HG03045 (cell line): ENCODE results near the gene RBM5.

Experiments
- ATAC-seq: cut with Tn5 transposase; IDR thresholded peaks from one replicate; pipeline ENCODE4 v1.9.1; 2021; ENCODE audit warnings: mild to moderate bottlenecking, moderate library complexity; ENCODE audit not compliant: unreplicated experiment

Gene RBM5

GRCh38 chr3:50138266-50139200 lies 49.8 kb downstream of the RBM5 start:
- no peak for ATAC-seq

DNA sequence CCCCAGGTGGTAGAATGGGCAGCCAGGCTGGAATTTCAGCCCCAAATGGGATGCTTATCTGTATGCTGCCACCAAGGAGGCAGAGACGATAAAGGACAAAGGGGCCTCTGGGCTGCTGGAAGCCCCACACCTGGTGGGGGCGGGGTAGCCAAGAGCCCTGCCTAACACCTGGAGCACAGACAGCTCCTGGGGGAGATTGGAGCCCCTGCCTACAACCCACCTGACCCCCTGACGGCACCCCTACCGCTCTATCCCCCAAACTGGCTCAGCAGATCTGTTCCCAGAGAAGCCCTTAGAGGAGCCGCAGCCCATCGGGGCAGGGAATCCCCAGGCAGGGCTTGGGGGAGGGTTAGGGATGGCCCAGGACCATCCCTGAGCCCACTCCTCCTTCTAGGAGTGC lies 50.6 kb downstream of the RBM5 start:
- no peak for ATAC-seq

DNA sequence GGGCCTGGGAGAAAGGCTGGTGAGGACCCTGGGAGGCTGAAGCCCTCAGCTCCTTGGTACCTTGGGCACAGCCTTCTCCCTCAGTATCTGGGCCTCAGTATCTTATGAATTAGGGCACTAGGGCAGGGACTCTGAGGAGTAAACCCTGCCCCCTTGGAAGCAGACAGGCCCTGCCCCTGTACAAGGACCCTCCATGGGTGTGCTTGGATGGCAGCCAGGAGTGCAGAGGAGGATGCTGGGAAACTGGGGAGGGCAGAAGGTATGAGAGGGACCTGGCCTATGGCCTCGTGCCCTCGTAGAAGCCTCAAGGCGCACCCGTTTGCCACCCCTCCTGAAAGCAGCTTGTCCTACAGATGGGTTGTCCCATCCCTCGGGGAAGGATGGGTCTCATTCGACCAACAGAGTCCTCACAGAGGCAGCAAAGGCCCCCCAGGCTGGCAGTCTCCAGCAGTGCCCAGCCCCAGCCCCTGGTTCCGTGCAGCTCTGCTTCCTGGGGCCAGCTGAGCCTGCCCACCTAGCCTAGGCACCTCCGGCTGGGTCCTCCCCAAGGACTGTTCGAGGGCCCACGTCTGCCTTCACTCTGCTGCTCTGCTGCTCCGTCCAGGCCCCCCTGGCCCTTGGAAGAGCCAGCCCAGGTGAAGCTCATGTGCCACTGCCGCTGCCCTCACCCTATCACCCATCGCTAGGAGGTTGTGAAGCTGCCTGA lies 51.2 kb downstream of the RBM5 start:
- no peak for ATAC-seq

GRCh38 chr3:50140990-50141389 lies 52.3 kb downstream of the RBM5 start:
- no peak for ATAC-seq

DNA sequence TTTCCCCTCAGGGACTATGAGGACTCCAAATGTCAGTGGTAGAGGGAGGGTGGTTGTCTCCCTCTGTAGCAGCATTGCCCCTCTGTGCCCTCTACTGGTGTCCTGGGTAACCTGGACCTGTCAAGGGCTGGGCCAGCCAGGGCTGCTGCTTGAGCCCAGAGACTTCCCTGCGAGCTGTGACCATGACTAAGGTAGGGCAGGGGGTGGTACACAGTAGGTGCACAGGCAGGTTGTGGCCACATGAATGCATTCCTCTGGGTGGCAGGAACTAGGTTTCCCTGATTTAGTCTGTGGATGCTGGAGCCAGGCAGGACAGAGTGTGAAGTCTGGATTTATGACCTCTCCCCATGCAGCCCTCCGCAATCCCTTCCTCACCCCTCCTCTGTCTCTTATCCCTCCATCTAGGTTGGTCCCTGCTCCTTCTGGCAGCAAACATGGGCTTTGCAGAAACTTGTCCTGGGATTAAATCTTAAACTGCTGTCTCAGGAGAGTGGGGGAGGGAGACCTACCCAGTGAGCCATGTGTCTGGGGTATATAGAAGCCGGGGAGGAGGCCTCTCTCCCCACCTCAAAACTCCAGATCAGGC lies 57.7 kb downstream of the RBM5 start:
- ATAC-seq = no peak

DNA sequence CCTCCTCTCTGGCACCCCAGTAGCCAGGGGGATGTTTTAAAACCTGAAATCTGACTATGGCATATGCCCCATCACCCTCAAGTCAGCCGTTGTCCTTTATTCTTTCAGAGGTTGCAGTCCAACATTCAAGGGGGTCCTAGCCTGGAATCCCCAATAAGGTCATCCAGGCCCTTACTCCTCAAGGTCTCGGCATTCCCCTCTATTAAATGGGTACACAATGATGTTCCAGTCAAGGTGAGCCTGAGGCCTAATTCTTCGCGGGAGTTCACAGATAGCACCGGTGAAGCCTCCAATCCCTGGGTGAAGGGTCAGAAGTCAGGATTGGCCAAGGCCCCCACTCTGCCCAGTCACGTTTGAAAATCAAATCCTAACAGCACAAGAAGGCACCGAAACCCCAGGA lies 58.3 kb downstream of the RBM5 start:
- ATAC-seq = no peak

DNA sequence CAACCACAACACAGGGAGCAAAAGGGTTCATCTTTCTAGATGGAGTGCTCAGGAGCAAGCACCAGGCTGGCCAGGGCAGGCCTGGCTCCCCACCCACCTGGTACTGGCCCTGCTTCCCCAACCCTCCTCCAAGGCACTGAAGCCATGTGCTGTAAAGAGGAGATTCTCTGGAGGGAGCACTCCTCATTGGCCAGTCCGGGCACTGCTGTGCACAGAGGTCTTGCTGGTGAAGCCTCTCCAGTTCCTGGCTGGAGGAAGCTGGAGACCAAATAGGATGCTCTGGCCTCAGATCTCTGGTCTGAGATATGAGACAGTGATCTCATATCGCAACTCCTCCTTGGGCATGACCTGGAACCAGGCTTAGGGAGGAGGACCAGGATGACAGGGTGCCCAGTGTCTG lies 58.7 kb downstream of the RBM5 start:
- ATAC-seq = no peak

DNA sequence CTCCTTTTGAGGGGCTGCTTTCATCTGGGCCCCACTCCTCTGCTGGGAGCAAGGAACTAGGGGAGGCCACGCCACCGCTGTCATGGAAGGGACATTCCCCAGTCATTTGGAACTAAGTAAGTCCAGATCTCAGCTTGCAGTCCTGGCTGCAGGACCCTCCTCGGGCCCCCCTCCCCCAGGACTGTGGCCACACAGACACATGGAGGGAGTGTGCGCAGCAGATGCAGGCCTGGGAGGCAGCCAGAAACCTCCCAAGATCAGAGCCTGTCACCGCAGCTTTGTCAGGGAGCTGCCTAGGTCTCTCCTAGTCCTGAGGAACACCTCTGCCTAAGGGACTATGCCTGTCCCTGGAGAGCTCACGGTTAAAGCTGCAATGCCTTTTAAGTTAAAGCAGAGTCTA lies 59.1 kb downstream of the RBM5 start:
- no peak for ATAC-seq

GRCh38 chr3:50150404-50150750 lies 61.7 kb downstream of the RBM5 start:
- no peak for ATAC-seq

DNA sequence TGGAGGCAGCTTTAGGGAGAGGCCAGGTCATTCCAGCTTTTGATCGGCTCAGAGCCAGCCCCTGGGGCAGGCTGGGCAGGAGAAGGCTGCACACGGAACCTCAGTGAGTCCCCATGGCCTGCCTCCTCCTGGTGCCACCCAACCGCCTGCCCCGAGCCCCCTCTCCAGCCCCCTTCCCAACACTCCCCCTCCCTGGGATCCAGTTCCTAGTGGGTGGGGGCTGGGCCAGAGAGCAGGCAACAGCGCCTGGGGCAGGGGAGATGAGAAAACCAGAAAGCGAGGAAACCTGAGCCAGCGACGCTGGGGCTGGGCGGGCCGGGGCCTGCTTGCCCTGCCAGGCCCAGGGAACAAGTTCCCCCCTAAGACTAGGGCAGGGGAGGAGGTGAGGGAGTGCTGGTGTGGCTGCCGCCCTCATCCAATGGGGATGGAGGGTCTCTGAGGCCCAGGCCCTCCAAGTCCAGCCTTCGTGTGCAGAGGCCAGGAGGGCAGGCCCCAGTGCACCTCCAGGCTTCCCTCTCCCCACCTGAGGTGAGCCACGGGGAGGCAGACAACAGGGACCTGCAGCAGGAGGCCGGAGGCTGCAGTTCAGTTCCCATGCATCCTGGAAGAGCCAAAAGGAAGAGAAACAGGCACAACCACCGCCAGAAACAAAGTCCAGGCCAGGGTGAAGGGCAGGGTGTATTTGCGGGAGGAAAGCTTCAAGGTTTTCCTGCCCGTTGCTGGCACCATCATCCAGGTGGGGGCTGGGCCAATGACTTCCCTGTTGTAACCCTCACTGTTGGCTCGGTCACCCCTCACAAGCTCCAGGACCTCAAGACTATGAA lies 62.4 kb downstream of the RBM5 start:
- no peak for ATAC-seq

GRCh38 chr3:50151728-50152127 lies 63.0 kb downstream of the RBM5 start:
- no peak for ATAC-seq

DNA sequence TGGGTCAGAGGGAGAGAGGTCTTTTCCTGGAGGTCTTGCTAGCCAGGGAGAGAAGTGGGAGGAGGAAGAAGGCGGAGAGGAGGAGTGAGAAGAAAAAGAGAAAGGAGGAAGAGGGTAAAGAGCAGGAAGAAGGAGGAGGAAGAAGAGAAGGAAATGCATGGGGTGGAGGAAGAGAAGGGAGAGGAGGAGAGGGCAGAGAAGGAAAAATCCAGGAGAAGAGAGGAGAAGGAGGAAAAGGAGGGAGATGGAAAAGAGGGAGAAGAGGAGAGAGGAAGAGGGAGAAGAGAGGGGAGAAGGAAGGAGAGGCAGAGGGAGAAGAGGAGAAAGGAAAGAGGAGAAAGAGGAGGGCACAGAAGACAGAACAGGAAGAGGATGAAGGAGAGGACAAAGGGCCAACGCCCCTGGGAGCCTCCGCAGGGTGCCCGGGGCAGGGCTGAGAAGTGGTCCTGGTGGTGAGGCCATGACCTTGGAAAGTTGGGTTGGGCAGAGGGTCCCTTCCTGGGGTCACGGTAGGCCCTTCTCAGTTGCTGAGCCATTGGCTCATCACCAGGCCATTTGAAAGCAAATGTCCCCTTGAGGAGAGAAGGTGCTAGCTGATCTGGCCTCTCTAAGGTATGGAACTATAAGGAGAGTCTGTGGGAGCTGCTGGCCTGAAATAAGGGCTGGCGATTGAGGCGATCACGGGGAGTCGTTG lies 65.2 kb downstream of the RBM5 start:
- ATAC-seq = no peak

DNA sequence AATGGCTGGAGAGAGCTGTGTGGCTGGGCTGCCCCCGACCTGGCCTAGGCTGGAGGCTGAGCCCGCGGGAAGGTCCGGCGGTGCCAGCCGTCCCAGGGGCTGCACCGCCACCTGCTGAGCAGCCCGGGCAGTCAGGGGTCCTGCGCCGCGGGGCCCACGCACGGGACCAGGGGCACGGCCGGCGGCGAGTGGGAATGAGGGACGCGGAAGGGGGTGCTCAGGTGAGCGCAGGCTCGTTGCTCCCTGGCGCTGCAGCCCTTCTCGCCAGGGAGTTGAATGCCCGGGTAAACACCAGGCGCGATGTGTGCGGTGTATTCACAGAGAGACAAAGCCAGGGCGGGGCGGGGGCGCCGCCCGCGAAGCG lies 65.7 kb downstream of the RBM5 start:
- peak; percentile 20 for ATAC-seq

- ATAC-seq = peak; percentile 76
Measured at GRCh38 chr3:50154840-50155490, 66.2 kb downstream of the RBM5 start, which contains the start of gene SEMA3F. Gene SEMA3F (plus strand): TSS chr3:50155324. CDS start chr3:50159623, 4,299 bp downstream.

GRCh38 chr3:50155491-50155878 lies 66.8 kb downstream of the RBM5 start:
- ATAC-seq = no peak

DNA sequence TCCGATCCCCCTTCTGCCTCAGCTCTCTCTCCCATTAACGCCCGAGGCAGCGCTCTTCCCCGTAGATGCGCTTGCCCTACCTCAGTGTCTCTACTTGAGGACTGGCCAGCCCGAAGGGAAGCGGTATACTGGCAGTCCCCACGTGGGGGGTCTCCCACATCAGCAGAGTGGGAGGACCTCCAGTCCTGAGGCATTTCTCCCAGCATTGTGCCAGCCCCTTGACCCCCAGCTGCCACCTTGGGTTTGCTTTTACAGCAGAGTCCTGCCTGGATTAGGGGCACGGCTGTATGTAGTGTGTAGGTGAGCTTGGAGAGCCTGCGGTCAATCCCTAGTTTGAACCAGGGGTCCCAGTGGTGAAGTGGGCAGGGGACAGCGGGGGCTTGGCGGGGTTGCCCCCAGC lies 67.2 kb downstream of the RBM5 start:
- no peak for ATAC-seq

DNA sequence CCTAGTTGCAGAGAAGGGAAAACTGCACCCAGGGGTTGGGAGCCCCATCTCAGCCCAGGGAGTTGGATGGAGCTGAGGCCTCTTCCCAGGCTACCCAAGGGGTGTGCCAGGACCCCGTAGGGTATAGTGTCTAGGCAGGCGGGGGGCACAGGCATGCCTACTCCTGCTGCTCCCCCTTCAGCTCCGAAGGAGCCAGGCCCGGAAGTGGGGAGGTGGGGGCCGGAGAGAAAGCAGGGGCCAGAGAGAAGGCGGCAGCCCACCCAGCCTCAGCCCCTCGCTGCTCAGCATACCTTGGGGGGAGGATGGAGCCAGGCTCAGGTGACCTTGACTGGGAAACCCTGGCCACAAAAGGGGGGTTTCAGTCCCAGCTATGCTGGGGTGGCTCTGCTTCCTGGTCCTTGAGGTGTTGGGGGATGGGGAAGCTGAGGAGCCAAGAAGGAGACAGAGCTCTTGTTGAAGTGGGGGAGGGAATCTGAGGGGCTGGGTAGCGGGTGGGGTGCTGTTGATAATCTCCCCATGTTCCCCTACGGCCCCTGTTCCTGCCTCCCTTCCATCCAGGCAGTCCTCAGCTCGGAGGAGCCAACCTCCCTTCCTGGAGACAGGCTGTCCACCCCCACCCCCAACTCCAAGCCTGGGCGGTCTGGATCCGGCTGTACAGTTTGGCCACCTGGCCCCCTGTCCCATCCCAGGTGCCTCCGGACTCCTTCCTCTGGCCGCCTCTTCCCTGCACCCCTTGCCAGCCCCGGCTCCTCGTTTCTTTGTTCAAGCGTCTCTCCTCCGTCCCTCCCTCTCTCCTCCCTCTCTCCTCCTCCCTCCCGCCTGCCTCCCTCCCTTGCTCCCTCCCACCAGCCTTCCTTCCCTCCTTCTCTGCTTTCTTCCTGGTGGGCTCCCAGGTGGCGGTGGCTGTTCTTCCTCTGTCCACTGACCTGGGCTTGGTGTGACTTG lies 68.1 kb downstream of the RBM5 start:
- ATAC-seq = no peak

DNA sequence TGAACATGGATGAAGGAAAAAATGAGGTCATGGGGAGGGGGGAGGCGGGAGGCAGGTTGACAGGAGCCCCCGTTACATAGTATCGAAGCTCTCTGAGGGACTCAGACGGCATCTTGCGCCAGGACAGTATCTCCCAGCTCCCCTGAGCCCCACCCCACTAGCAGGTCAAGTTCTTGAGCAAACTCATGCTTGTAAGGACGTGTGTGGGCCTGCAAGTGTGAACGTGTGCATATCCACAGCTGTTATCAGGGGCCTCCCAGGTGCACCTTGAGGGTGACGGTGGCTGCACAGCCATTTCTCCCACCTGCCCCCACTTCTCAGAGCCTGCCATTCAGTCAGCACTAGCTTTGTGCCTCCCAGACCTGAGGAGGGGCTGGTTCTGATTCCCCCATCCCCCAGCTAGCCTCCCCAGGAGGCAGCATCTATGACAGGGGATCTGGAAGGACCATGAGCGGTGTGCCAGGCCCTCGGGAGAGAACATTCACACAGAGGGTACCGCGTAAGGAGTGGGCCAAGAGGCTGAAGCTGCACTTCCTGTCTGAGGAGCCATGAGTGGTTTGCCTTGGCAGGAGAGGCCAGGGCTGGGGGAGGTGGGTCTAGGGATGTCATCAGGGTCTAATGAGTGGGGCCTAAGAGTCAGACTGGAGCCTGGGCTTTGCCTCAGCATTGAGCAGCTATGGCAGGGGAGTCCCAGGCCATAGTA lies 69.3 kb downstream of the RBM5 start:
- ATAC-seq = no peak
